ENCODE results near the gene SMIM35. TPM values are rescaled to one million over a fixed set of nuclear protein-coding genes. Genes with fewer than 3 reads are reported as not detected.

The SMIM35 gene
- not detected for total RNA-seq

DNA sequence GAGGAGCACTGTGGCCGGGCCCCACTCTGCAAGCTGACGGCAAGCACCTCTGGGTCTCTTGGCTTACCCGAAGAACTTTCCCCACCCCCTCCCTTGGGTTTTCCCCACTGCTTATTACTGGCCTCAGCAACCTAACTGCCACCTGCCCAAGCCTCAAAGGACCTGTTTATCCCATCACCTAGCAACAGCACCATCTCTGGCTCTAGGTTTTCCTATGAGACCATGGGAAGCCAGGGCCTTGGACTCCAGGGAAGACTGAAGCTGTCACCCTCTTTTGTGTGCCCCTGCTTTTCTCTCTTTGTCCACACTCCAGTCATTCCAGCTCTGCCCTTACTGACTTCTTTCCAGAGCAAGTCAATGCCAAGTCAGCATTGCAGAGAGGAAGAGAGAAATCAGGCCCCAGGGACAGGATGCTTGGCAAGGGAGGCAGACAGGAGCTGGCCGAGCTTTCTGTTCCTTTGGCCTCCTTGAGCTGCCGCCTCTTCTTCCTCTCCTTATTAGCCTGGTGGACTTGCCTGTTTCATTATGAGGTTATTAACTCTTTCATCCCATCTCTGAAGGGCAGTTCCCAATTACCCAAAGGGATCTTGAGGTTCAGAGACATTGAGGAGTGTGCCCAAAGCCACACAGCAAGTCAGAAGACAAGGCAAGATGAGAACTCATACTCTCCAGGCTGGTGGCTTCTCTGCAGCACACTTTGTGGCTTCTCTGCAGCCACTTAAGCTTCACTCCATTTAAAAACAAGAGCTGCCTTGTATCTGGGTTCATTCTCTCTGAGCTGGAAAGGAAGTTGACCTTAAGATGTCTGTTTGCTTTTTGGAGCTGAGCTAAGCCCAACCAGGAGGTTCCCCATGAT is at the start of gene SMIM35:
Gene SMIM35, minus strand, starts transcription at position 51 of the 856 bp plus-strand sequence. CDS start 206 bp downstream, outside the sequence.
- FAIRE-seq (no peak), DNase-seq (ENCODE audit: low spot score in 2 of 2) (no peak)

DNA sequence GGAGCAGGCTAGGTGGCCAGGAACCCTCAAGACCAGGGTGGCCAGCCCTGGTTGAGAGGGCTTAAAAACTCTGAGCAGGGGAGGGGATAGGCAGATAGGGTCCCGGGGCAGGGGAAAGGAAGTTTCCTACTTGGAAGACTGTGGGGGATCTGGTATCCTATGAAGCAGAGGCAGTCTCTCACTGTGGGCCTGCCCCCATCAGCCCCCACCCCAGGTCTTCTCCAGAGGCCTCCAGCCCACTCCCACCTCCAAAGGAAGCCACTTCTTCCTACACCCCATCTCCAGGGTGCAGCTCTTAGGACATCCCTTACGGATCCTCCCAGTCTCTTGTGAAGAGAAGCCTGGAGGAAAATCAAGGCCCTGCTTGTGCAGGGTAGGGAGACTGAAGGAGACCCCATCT is 49.6 kb upstream of the SMIM35 start:
- DNase-seq (ENCODE audit: low spot score in 2 of 2) (no peak), FAIRE-seq (no peak)

- DNase-seq (ENCODE audit: low spot score in 2 of 2) = no peak
- no peak for FAIRE-seq
These were observed 49.0 kb upstream of the SMIM35 start for GRCh38 chr11:118135796-118136165.

GRCh38 chr11:118135051-118135795 is 48.5 kb upstream of the SMIM35 start:
- DNase-seq (ENCODE audit: low spot score in 2 of 2) (no peak), FAIRE-seq (no peak)

DNA sequence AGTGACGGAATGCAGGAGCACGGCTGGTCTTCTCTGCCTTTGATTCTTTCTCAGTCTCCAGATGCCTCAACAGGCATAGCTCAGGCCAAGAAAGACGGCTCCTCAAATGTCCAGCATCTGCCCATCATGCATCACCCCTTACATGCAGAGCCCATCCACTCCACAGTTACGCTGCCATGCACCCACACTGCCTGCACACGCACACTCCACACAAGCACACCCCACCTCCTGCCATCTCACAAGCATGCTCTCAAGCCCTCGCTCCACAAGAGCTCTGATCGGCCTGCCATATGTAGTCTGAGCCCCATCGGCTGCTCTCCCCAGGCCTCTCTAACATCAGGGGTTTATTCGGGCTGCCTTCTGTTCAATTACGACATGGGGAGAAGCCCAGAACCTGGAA is 47.1 kb upstream of the SMIM35 start:
- no peak for DNase-seq (ENCODE audit: low spot score in 2 of 2)
- no peak for FAIRE-seq

- FAIRE-seq = no peak
- no peak for DNase-seq (ENCODE audit: low spot score in 2 of 2)
These were observed 45.8 kb upstream of the SMIM35 start for GRCh38 chr11:118132385-118133151.

GRCh38 chr11:118129471-118130172 is 42.9 kb upstream of the SMIM35 start:
- DNase-seq (ENCODE audit: low spot score in 2 of 2) (no peak), FAIRE-seq (no peak)

DNA sequence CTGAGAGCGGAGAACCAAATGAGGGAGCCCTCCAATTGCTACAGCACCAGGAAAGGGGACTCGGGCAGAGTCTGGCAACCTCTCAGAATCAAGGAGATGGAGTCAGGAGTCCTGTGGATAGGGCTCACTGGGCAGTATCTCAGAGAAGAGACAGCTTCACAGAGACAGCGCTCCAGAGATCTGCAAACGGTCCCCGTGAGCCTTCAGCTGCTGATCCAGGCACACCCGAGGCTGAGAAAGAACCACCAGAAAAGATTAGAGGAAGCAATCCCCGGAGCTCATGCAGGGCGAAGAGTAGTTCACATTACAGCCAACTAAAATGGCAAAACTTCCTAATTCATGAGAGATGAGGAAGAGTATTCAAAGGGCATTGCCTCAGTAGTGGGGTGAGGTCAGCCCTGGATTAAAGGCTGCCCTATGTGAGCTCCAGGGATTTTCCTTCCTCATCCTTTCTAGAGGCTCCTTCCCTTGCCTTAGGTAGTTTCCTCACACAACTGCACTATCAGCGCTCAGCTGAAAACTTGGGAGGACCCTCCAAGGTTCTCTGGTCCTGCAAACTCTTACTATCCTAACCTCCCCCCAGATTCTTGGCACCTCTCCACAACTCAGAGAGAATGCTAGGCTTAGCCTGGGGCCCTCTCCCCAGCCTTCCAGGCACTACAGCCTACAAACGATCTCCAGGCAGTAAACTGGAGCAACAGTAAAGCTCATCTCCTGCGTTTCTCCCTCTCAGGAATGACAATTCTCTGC is 42.1 kb upstream of the SMIM35 start:
- no peak for FAIRE-seq
- DNase-seq (ENCODE audit: low spot score in 2 of 2) = no peak

- DNase-seq (ENCODE audit: low spot score in 2 of 2) = no peak
- no peak for FAIRE-seq
These were observed 41.5 kb upstream of the SMIM35 start for GRCh38 chr11:118128310-118128709.

- no peak for FAIRE-seq
- no peak for DNase-seq (ENCODE audit: low spot score in 2 of 2)
These were observed 39.5 kb upstream of the SMIM35 start for GRCh38 chr11:118126082-118126838.

GRCh38 chr11:118124929-118125535 is 38.3 kb upstream of the SMIM35 start:
- no peak for DNase-seq (ENCODE audit: low spot score in 2 of 2)

DNA sequence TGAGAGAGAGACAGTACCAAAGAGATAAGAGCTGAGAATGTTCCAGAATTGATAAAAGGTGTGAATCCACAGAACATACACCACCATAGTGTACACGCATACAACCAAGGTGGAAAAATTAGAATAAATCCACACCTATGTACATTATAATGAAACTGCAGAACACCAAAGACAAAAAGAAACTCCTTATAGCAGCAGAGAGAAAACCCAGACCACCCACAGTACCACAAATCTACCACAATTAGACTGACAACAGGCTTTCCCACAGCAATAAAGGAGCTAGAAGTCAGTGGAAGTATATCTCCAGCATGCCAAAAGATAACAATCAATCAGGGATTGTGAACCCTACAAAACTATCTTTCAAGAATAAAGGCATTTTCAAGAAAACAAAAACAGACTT is 34.0 kb upstream of the SMIM35 start:
- no peak for FAIRE-seq

More at GRCh38 chr11:118124929-118125535, 38.3 kb upstream of the SMIM35 start:
- FAIRE-seq = no peak

GRCh38 chr11:118117790-118118601 is 31.2 kb upstream of the SMIM35 start:
- FAIRE-seq = no peak
- DNase-seq (ENCODE audit: low spot score in 2 of 2) = no peak

More for the DNA sequence above, 34.0 kb upstream of the SMIM35 start:
- DNase-seq (ENCODE audit: low spot score in 2 of 2) = no peak

DNA sequence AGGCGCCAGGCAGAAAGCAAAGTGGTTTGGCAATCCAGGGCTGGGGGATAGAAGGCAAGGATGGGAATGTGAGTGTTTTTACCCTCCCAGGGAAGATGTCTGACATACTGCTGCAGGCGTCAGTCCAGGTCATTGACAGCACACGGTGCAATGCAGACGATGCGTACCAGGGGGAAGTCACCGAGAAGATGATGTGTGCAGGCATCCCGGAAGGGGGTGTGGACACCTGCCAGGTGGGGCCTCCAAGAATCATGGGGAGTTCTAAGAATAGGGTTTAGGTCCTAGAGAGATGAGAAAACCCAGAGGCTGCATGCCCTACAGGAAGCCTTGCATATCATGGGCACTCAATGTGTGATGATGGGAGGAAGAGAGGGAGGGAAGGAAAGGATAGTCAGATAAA is 28.3 kb upstream of the SMIM35 start:
- no peak for DNase-seq (ENCODE audit: low spot score in 2 of 2)
- no peak for FAIRE-seq

DNA sequence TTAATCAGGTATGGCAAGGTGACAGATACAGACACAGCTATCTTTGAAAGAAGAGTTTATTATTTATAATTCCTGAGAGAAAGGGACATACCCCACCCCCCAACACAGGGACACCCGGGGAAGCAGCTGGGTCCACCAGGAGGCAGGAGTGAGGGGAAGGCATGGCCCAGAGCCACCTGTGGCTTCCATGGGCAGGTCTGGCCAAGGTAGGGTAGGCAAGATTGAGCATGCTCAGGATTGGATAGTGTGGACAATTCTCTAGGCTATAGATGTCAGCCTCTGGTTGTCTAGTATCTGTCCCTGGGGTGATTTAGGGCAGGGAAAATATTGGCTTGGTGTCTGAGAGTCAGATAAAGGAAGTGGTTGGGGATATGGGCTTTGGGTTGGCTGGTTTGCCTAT is 27.5 kb upstream of the SMIM35 start:
- DNase-seq (ENCODE audit: low spot score in 2 of 2) (no peak), FAIRE-seq (no peak)

- FAIRE-seq (no peak), DNase-seq (ENCODE audit: low spot score in 2 of 2) (no peak)
These were observed 26.1 kb upstream of the SMIM35 start for GRCh38 chr11:118112711-118113430.

GRCh38 chr11:118111744-118112035 is 24.9 kb upstream of the SMIM35 start:
- DNase-seq (ENCODE audit: low spot score in 2 of 2) (no peak), FAIRE-seq (no peak)
